ENCODE data around the gene DOCK1. TPM values are rescaled to one million over a fixed set of nuclear protein-coding genes. Genes with fewer than 3 reads are reported as not detected.

The DOCK1 gene
- total RNA-seq, 2 donors from 2014 or later = 46.4 to 49.0 TPM

DNA sequence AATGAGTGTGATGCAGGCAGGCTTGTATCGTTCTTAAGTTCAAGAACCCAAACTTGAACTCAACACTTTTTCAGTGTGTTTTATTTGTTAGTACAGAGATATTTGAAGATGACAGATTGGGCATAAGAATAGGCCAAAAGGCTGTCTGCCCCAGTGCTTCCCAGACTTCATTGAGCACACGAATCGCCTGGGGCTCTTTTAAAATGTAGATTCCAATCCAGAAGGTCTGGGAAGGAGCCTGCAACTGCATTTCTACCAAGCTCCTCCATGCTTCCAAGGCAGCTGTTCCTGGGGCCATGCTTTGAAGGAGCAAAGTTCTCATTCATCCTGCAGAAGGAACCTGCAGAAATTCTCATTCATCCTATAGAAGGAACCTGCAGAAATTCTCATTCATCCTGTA, 405.7 kb downstream of the DOCK1 start:
- Histone ChIP-seq H3K9me3 (no peaks in the 10 kb centered on the region), H3K4me3 (no peak overlapping the region), H3K27me3 (no peaks in the 10 kb centered on the region), H3K36me3 (no peaks in the 10 kb centered on the region), H3K4me1 (no peaks in the 10 kb centered on the region), H3K27ac (no peak overlapping the region), H3K9ac (ENCODE audit: low read depth in 2 of 2, low read length in 2 of 2) (no peak overlapping the region)
- intact Hi-C loops (cut with DNase I) = no loop called here
- no peak for DNase-seq
- TF ChIP-seq, protein P1, sequence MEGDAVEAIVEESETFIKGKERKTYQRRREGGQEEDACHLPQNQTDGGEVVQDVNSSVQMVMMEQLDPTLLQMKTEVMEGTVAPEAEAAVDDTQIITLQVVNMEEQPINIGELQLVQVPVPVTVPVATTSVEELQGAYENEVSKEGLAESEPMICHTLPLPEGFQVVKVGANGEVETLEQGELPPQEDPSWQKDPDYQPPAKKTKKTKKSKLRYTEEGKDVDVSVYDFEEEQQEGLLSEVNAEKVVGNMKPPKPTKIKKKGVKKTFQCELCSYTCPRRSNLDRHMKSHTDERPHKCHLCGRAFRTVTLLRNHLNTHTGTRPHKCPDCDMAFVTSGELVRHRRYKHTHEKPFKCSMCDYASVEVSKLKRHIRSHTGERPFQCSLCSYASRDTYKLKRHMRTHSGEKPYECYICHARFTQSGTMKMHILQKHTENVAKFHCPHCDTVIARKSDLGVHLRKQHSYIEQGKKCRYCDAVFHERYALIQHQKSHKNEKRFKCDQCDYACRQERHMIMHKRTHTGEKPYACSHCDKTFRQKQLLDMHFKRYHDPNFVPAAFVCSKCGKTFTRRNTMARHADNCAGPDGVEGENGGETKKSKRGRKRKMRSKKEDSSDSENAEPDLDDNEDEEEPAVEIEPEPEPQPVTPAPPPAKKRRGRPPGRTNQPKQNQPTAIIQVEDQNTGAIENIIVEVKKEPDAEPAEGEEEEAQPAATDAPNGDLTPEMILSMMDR (IDR thresholded peaks at IDR 0.05) = no peak

DNA sequence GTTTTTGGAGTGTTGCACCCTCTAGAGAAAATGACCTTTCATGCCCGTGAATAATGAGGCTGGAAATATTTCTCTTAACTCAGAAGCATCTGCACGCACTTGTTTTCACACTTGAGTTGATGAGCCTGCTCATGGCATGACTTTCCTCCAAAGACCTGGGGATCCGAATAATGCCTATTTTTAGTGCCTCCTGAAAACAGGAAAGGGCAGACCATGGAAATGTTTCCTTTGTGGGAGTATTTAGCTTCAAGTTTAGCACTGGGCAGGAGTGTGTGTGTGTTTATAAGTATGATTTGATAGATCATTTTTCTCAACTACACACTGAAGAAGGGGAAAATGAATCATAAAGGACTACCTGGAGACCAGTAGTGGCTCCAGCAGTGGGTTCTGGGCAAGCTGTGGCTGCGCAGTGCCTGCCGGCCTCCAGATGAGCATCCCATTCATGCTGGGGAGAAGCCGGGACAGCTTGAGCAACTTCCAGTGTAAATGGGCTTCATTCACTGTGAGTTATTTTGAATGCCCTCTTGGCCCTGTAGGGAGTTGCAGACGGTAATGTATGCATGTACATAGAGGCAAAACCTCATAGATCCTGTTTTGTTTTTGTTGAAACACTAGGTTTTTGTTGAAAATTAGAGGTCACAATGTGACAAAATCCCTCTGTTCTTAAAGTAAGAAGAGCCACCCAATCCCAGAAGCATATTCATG, 408.9 kb downstream of the DOCK1 start:
- Histone ChIP-seq H3K4me1 (no peaks in the 10 kb centered on the region), H3K27me3 (no peaks in the 10 kb centered on the region), H3K4me3 (no peak overlapping the region), H3K9ac (ENCODE audit: low read depth in 2 of 2, low read length in 2 of 2) (no peak overlapping the region), H3K36me3 (no peaks in the 10 kb centered on the region), H3K27ac (no peak overlapping the region), H3K9me3 (no peaks in the 10 kb centered on the region)
- intact Hi-C loops (cut with DNase I) = no loop called here
- DNase-seq = no peak
- TF ChIP-seq, protein P1 (IDR thresholded peaks at IDR 0.05) = no peak

DNA sequence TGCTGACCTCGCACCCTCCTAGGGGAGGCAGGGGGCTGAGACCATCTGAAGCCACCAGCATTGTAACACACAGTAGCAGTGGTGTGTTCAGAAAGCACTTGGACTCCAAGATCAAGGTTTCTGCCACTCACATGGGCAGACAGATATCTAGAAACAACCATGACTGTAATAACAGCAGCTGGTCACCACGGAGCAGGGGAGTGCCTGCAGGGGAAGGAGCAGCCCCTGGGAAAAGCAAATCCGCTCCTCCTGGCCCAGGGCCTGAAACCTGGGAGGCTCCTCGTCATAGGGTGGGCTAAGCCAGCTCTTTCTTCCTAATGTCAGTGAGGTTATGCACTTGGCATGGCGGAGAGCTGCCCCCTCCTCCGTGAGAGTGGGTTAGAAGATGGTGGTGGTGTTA, 409.6 kb downstream of the DOCK1 start:
- intact Hi-C loops (cut with DNase I) = no loop called here

DNA sequence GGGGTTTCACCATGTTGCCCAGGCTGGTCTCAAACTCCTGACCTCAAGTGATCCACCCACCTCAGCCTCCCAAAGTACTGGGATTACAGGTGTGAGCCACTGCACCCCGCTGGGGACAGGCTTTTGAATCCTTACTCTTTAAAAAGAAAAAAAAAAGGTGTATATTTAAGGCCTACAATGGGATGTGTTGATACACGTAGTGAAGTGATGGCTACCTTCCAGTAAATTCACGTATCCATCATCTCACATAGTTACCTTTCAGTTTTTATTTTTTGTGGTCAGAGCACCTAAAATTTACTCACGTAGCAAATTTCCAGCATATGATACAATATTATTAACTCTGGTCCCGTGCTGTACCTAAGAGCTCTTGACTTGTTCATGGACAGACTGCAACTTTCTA, 410.7 kb downstream of the DOCK1 start:
- Histone ChIP-seq H3K4me3 (no peak overlapping the region), H3K27ac (no peak overlapping the region), H3K4me1 (no peaks in the 10 kb centered on the region), H3K36me3 (no peaks in the 10 kb centered on the region), H3K9me3 (no peaks in the 10 kb centered on the region), H3K27me3 (no peaks in the 10 kb centered on the region), H3K9ac (ENCODE audit: low read depth in 2 of 2, low read length in 2 of 2) (no peak overlapping the region)
- TF ChIP-seq, protein P1 (IDR thresholded peaks at IDR 0.05) = no peak
- no peak for DNase-seq
- intact Hi-C loops (cut with DNase I) = no loop called here

More for the DNA sequence above, 409.6 kb downstream of the DOCK1 start:
- Histone ChIP-seq H3K36me3 (no peaks in the 10 kb centered on the region), H3K9ac (ENCODE audit: low read depth in 2 of 2, low read length in 2 of 2) (no peak overlapping the region), H3K27me3 (no peaks in the 10 kb centered on the region), H3K4me3 (no peak overlapping the region), H3K9me3 (no peaks in the 10 kb centered on the region), H3K27ac (no peak overlapping the region), H3K4me1 (no peaks in the 10 kb centered on the region)
- TF ChIP-seq, protein P1 (IDR thresholded peaks at IDR 0.05) = no peak
- DNase-seq = no peak

DNA sequence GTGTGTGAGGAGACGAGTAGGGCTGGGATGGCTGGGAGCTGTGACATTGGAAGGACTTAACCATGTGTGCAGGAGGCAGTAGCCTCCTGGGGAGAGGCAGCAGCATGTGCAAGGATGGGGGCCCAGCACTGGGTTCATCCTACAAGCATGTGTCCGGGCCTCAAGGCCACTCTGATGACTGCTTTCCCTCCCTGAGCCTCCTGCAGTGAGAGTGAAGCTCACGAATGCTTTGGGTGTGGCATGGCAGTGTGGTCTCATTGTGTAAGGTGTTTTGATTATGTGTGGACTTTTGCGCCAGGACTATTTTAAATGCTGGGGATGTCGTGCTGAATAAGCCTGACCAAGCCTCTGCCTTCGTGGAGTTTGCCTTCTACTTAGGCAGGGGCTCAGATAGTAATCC, 413.2 kb downstream of the DOCK1 start:
- no peak for DNase-seq
- H3K4me3 ChIP-seq = no peak overlapping the region
- H3K36me3 ChIP-seq = no peaks in the 10 kb centered on the region
- no peak overlapping the region for H3K9ac ChIP-seq (ENCODE audit: low read depth in 2 of 2, low read length in 2 of 2)
- H3K4me1 ChIP-seq = no peaks in the 10 kb centered on the region
- H3K27me3 ChIP-seq = no peaks in the 10 kb centered on the region
- H3K9me3 ChIP-seq = no peaks in the 10 kb centered on the region
- intact Hi-C loops (cut with DNase I) = no loop called here
- TF ChIP-seq, protein P1 (IDR thresholded peaks at IDR 0.05) = no peak
- no peak overlapping the region for H3K27ac ChIP-seq

Measured in colonic mucosa (tissue), 4 donors.